OCI-LY1 (cell line): ENCODE results near the gene TMPRSS11D.
A peak's percentile ranks its signal among the peaks of the same experiment; 100 is the strongest.

ENCODE experiments used
- H2AFZ ChIP-seq: fragments of 200-600 bp; sonication (generic), shearing (Covaris generic); 2 replicates; pipeline ENCODE4 v1.6.0; 2014; ENCODE audit warnings: antibody characterized with exemption, mild to moderate bottlenecking, low read length
- H3F3A ChIP-seq: fragments of 200-600 bp; sonication (generic), shearing (Covaris generic); 2 replicates; pipeline ENCODE4 v1.6.0; 2014; ENCODE audit warnings: mild to moderate bottlenecking, antibody characterized with exemption, low read length, moderate library complexity; ENCODE audit not compliant: insufficient read depth
- H3K27ac ChIP-seq: fragments of 200-600 bp; sonication (generic); 2 replicates; pipeline ENCODE4 v1.5.1; 2014; ENCODE audit warnings: low read length, mixed run types, mild to moderate bottlenecking, low read depth; ENCODE audit not compliant: poor library complexity, severe bottlenecking
- H3K27me3 ChIP-seq: fragments of 200-600 bp; sonication (generic); 2 replicates; pipeline ENCODE4 v1.6.0; 2014; ENCODE audit warnings: antibody characterized with exemption, mild to moderate bottlenecking, low read length, moderate library complexity; ENCODE audit not compliant: insufficient read depth
- H3K36me3 ChIP-seq: fragments of 200-600 bp; sonication (generic); 2 replicates; pipeline ENCODE4 v1.6.1; 2014; ENCODE audit warnings: mild to moderate bottlenecking, antibody characterized with exemption, low read length, moderate library complexity, mixed read lengths; ENCODE audit not compliant: insufficient read depth
- H3K4me1 ChIP-seq: fragments of 200-600 bp; sonication (generic); 2 replicates; pipeline ENCODE4 v1.5.1; 2014; ENCODE audit warnings: mild to moderate bottlenecking, low read length, moderate library complexity; ENCODE audit not compliant: insufficient read depth, severe bottlenecking
- H3K4me2 ChIP-seq: fragments of 200-600 bp; sonication (generic), shearing (Covaris generic); 2 replicates; pipeline ENCODE4 v1.6.1; 2014; ENCODE audit warnings: low read length
- H3K4me3 ChIP-seq: fragments of 200-600 bp; sonication (generic); 2 replicates; pipeline ENCODE4 v1.5.1; 2014; ENCODE audit warnings: low read length, low read depth, mild to moderate bottlenecking, mixed read lengths; ENCODE audit not compliant: poor library complexity, severe bottlenecking
- H3K79me2 ChIP-seq: fragments of 200-600 bp; shearing (Covaris generic); 2 replicates; pipeline ENCODE4 v1.6.1; 2016; ENCODE audit warnings: mixed run types, low read length, mixed read lengths; ENCODE audit not compliant: insufficient read depth
- H3K9ac ChIP-seq: fragments of 200-600 bp; sonication (generic), shearing (Covaris generic); 2 replicates; pipeline ENCODE4 v1.6.1; 2014; ENCODE audit warnings: mild to moderate bottlenecking, low read length, mixed read lengths
- H3K9me2 ChIP-seq: fragments of 200-600 bp; sonication (generic), shearing (Covaris generic); 2 replicates; pipeline ENCODE4 v1.6.1; 2014; ENCODE audit warnings: low read depth, mild to moderate bottlenecking, low read length, mixed read lengths
- H3K9me3 ChIP-seq: fragments of 200-600 bp; shearing (Covaris generic); 2 replicates; pipeline ENCODE4 v1.6.1; 2014; ENCODE audit warnings: low read length, mixed read lengths
- H4K20me1 ChIP-seq: fragments of 200-600 bp; sonication (generic), shearing (Covaris generic); 2 replicates; pipeline ENCODE4 v1.6.0; 2016; ENCODE audit warnings: mild to moderate bottlenecking, low read length; ENCODE audit not compliant: insufficient read depth
- EZH2 ChIP-seq: fragments of 200-600 bp; sonication (generic), shearing (Covaris generic); IDR thresholded peaks from 2 replicates; pipeline ENCODE4 v1.8.0; 2017; ENCODE audit warnings: borderline replicate concordance, mixed run types, mild to moderate bottlenecking, antibody characterized with exemption, low read length, moderate library complexity, mixed read lengths
- TF ChIP-seq, protein P1 (sequence below): fragments of 200-600 bp; sonication (generic), shearing (Covaris generic); IDR thresholded peaks from 2 replicates; pipeline ENCODE4 v1.5.1; 2017; ENCODE audit warnings: mild to moderate bottlenecking, antibody characterized with exemption, low read length, moderate library complexity, mixed read lengths

Gene TMPRSS11D

DNA sequence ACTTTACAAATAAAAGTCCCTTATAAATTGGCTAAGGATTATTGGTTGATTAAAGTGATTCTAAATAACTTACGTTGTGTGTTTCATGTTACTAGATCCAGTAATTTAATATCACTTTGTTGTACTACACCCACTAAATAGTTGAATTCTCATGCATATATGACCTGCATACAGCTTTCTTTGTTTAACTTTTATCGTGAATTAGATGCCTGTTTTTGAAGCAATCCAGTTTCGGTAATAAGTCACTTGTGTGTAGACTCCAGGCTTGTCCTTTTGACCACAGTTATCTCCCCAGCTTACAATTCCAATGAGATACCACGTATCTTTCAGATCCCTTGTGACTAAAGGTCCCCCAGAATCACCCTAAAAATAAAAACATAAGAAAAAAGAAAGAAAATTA, 27.3 kb upstream of the TMPRSS11D start:
- no peaks in the 10 kb centered on the region for H3K27me3 ChIP-seq
- H3K36me3 ChIP-seq, result no peaks in the 10 kb centered on the region
- no peak overlapping the region for H2AFZ ChIP-seq
- no peaks in the 10 kb centered on the region for H3K9me2 ChIP-seq
- H3K79me2 ChIP-seq, result no peaks in the 10 kb centered on the region
- no peaks in the 10 kb centered on the region for H3K9me3 ChIP-seq
- H3K27ac ChIP-seq, result no peak overlapping the region
- TF ChIP-seq EZH2, result no peak
- TF ChIP-seq, protein P1, sequence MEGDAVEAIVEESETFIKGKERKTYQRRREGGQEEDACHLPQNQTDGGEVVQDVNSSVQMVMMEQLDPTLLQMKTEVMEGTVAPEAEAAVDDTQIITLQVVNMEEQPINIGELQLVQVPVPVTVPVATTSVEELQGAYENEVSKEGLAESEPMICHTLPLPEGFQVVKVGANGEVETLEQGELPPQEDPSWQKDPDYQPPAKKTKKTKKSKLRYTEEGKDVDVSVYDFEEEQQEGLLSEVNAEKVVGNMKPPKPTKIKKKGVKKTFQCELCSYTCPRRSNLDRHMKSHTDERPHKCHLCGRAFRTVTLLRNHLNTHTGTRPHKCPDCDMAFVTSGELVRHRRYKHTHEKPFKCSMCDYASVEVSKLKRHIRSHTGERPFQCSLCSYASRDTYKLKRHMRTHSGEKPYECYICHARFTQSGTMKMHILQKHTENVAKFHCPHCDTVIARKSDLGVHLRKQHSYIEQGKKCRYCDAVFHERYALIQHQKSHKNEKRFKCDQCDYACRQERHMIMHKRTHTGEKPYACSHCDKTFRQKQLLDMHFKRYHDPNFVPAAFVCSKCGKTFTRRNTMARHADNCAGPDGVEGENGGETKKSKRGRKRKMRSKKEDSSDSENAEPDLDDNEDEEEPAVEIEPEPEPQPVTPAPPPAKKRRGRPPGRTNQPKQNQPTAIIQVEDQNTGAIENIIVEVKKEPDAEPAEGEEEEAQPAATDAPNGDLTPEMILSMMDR, result no peak
- no peaks in the 10 kb centered on the region for H4K20me1 ChIP-seq
- no peak overlapping the region for H3K4me3 ChIP-seq
- H3F3A ChIP-seq, result no peaks in the 10 kb centered on the region
- H3K4me2 ChIP-seq, result no peak overlapping the region
- H3K4me1 ChIP-seq, result no peaks in the 10 kb centered on the region
- H3K9ac ChIP-seq, result no peak overlapping the region

DNA sequence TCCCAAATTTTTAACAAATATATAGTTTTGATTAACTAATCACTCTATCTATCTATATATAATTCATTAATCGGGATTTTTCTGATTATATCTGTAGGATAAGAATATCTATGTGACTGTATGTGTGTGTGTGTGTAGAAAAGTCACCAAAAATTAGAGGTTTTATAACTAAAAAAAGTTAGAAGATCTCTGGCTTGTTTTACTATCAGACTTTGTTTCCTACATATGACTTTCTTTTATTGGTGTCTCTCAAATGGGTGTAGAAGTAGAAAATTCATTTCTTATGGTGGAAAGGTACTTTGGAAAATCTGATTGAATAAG, 26.7 kb upstream of the TMPRSS11D start:
- TF ChIP-seq EZH2, result no peak
- TF ChIP-seq, protein P1, result no peak; the same call in 1 of the 2 replicates
- H3K36me3 ChIP-seq, result no peaks in the 10 kb centered on the region
- H3K9me3 ChIP-seq, result no peaks in the 10 kb centered on the region
- no peak overlapping the region for H3K9ac ChIP-seq
- no peaks in the 10 kb centered on the region for H3K9me2 ChIP-seq
- H3K4me3 ChIP-seq, result no peak overlapping the region
- H3K27me3 ChIP-seq, result no peaks in the 10 kb centered on the region
- no peaks in the 10 kb centered on the region for H4K20me1 ChIP-seq
- H3K27ac ChIP-seq, result no peak overlapping the region
- H3K4me2 ChIP-seq, result no peak overlapping the region
- no peaks in the 10 kb centered on the region for H3F3A ChIP-seq
- no peaks in the 10 kb centered on the region for H3K79me2 ChIP-seq
- no peak overlapping the region for H2AFZ ChIP-seq
- no peaks in the 10 kb centered on the region for H3K4me1 ChIP-seq

DNA sequence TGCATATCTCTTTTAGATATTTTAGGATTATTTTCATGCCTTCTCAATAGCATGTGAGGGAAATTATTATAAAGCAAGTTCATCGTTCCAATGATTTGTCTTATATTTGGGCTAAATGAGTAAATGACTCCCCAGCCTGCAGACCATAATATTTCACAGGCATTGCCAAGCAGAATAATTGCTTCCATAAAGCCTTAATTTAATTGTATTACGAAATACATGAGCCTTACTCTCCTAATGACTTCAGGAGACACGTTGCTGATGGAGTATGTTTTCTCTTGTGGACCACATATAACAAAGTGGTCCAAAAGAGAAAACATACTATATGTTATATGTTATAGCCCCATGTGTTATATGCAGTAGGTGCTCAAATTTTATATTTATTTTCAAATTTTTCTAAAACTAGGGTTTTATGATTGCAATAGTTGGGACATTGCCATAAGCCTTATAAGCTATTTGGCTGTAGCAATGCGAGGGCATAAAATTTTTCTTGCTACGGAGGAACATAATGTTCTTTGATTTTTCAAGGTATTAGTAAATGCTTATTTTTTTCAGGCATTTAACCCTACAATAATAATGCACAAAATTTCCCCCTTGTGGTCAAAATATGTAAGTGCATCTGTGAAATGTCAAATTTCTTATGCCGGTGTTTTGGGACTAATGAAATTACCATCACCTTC, 26.2 kb upstream of the TMPRSS11D start:
- H2AFZ ChIP-seq, result no peak overlapping the region
- no peaks in the 10 kb centered on the region for H3F3A ChIP-seq
- H3K4me3 ChIP-seq, result no peak overlapping the region
- H3K79me2 ChIP-seq, result no peaks in the 10 kb centered on the region
- no peak for TF ChIP-seq EZH2
- TF ChIP-seq, protein P1, result peak; percentile 58
- H3K9me2 ChIP-seq, result no peaks in the 10 kb centered on the region
- H3K27ac ChIP-seq, result no peak overlapping the region
- no peak overlapping the region for H3K9ac ChIP-seq
- no peaks in the 10 kb centered on the region for H3K4me1 ChIP-seq
- H3K27me3 ChIP-seq, result no peaks in the 10 kb centered on the region
- no peaks in the 10 kb centered on the region for H3K9me3 ChIP-seq
- no peak overlapping the region for H3K4me2 ChIP-seq
- H4K20me1 ChIP-seq, result no peaks in the 10 kb centered on the region
- no peaks in the 10 kb centered on the region for H3K36me3 ChIP-seq
